Measurements from ENCODE around the gene PANK1.

The PANK1 gene

GRCh38 chr10:89535171-89536012 is 109.7 kb downstream of the PANK1 start, which contains the start of gene SLC16A12:
Gene SLC16A12 (minus strand): TSS chr10:89535594. CDS start chr10:89462578, 73,016 bp downstream.
- no peak for DNase-seq (ENCODE audit: low spot score)

GRCh38 chr10:89534826-89535166 is 110.2 kb downstream of the PANK1 start:
- no peak for DNase-seq (ENCODE audit: low spot score)

All from globus pallidus (tissue), 1 donor.